Retinal pigment epithelial cell (primary cell): ENCODE data around the gene TCP10L.

Experiments
- DNase-seq: peaks from one replicate; pipeline ENCODE4 v3.0.0-alpha.2; 2010; ENCODE audit warnings: low read depth
- H3K4me3 ChIP-seq: 2 replicates; pipeline ENCODE4 v1.5.1; 2011; ENCODE audit warnings: mild to moderate bottlenecking, low read length, control low read depth, moderate library complexity
- CTCF ChIP-seq: conservative IDR thresholded peaks from 2 replicates; pipeline ENCODE4 v1.5.1; 2011; ENCODE audit warnings: low read depth, low read length, control low read depth, inconsistent platforms

The TCP10L gene

GRCh38 chr21:32554832-32555638 lies 30.3 kb downstream of the TCP10L start:
- no peak for DNase-seq
- TF ChIP-seq CTCF: no peak
- no peak overlapping the region for H3K4me3 ChIP-seq

GRCh38 chr21:32549886-32550285 lies 35.4 kb downstream of the TCP10L start:
- DNase-seq: no peak
- H3K4me3 ChIP-seq: no peak overlapping the region
- no peak for TF ChIP-seq CTCF

DNA sequence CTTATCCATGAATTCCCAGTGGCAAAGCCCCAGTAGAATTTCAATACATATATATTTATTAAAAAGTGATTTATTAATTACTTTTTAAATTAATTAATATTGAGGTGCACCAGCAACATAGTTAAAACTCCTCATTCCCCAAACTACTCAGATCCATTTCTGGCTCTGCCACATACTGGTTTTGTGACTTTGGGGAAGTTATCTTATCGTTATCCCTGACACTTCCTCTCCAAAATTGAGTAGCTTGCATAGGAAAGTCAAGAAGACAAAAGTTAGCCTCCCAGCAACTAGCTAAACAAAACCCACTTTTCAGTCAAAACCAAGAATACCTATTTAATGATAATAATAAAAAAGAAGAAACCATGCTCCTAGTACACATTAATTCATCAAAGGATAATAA lies 35.9 kb downstream of the TCP10L start:
- no peak for DNase-seq
- TF ChIP-seq CTCF: no peak
- no peak overlapping the region for H3K4me3 ChIP-seq

DNA sequence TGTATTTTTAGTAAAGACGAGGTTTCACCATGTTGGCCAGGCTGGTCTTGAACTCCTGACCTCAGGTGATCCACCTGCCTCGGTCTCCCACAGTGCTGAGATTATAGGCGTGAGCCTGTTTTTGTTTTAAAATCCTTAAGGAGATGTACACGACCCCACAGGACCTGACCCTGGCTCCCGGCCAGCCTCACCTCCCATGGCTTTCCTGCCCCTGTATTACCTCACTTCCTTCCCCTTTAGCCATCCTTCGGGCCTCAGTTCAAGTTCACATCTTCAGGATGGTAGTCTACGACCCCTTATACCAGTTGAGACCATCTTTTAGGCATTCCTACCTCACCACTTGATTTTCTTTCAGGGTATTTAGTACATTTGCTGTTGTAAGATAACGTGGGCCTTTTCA lies 36.3 kb downstream of the TCP10L start:
- no peak for DNase-seq
- H3K4me3 ChIP-seq: no peak overlapping the region
- TF ChIP-seq CTCF: no peak

GRCh38 chr21:32547018-32547417 lies 38.3 kb downstream of the TCP10L start:
- H3K4me3 ChIP-seq: no peak overlapping the region
- no peak for DNase-seq
- no peak for TF ChIP-seq CTCF

DNA sequence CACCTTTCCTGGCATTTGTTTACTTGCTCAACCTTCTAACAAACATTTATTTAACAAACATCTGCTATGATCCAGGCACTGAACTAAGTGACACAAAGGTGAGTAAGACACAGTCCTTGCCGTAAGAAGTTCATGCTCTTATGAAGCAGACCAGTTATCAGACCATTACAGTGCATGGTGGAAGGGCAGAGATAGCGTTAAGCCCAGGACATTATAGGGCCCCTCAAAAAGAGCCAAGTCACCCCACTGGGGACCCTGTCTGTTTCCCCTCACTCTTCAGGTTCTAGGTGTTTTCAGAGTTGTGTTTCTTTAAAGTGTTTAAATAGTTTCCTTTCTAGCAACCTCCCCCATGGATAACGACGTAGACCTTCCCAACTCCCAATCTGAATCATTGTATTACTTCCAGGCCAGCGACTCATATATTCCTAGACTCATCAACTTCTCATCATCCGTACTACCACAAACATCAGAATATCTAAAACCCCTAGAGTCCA lies 39.3 kb downstream of the TCP10L start:
- no peak for DNase-seq

More for the DNA sequence above, 39.3 kb downstream of the TCP10L start:
- no peak overlapping the region for H3K4me3 ChIP-seq
- TF ChIP-seq CTCF: no peak
